K562 (cell line): ENCODE measurements around the gene PCDHGB5. TPM values are rescaled to one million over a fixed set of nuclear protein-coding genes. Genes with fewer than 3 reads are reported as not detected.

Experiments
- ATAC-seq: fragments of 200-7000 bp; cut with Tn5 transposase; 3 replicates; pipeline ENCODE4 v1.9.1; 2020; ENCODE audit warnings: moderate library complexity
- BruUV-seq: library from RNA; stranded (reverse); fragments of 400-500 nt; replicated peaks from 2 replicates; lab custom pipeline; 2021; lab: Mats Ljungman, UMichigan
- CTCF ChIA-PET: fragments of 300-600 bp; formaldehyde crosslinking; extraction: SDS; loops from one replicate; lab custom pipeline; 2021; ENCODE audit warnings: low intra/inter-chr PET ratio; lab: Yijun Ruan, JAX
- POLR2A ChIA-PET: fragments of 300-600, 350-650 bp; sonication (Branson Sonifier 250); formaldehyde crosslinking; extraction: SDS; loops from one replicate; lab custom pipeline; 2021; ENCODE audit warnings: antibody characterized with exemption, inconsistent platforms; lab: Yijun Ruan, JAX
- DNase-seq, 4 experiments: peaks; one replicate each; pipeline versions ENCODE4 v3.0.0 to v3.0.0-alpha.2; 2011 to 2018; ENCODE audit warnings: low spot score in 3 of 4, mixed read lengths in 3 of 4; ENCODE audit errors: extremely low read depth in 1 of 4
- FAIRE-seq: peaks from 2 replicates; lab custom pipeline; 2011; peaks lifted over from hg19 to GRCh38; lab: Jason Lieb, UNC
- H2AFZ ChIP-seq: 2 replicates; pipeline ENCODE4 v1.6.0; 2011; ENCODE audit warnings: low read depth, low read length, control low read depth, inconsistent platforms
- H3K27ac ChIP-seq: fragments of 200-600 bp; 3 replicates; pipeline ENCODE4 v1.8.0; 2011; ENCODE audit warnings: low read depth, mild to moderate bottlenecking, control low read depth, inconsistent platforms, low read length, moderate library complexity, mixed read lengths; ENCODE audit errors: extremely low read depth
- H3K27me3 ChIP-seq, 2 experiments: fragments of 300-600 bp in 1 of 2; 2 replicates in 1 of 2; 3 replicates in 1 of 2; pipeline versions ENCODE4 v1.6.0 to v1.8.0; 2011; ENCODE audit warnings: inconsistent platforms in 2 of 2, low read length in 2 of 2, mild to moderate bottlenecking in 1 of 2, mixed read lengths in 1 of 2, moderate library complexity in 1 of 2; ENCODE audit not compliant: control insufficient read depth in 2 of 2, insufficient read depth in 2 of 2
- H3K36me3 ChIP-seq: fragments of 300-600 bp; 3 replicates; pipeline ENCODE4 v1.8.0; 2011; ENCODE audit warnings: mild to moderate bottlenecking, low read length, inconsistent platforms; ENCODE audit not compliant: control insufficient read depth, insufficient read depth
- H3K4me1 ChIP-seq, 2 experiments: fragments of 200-600 bp in 1 of 2; replicated peaks in 1 of 2; 2 replicates in 1 of 2; 3 replicates in 1 of 2; pipeline versions ENCODE4 v1.5.1 to v1.8.0; 2011; ENCODE audit warnings: inconsistent platforms in 2 of 2, low read length in 2 of 2, mild to moderate bottlenecking in 1 of 2, mixed read lengths in 1 of 2, moderate library complexity in 1 of 2; ENCODE audit not compliant: control insufficient read depth in 2 of 2, insufficient read depth in 2 of 2
- H3K4me2 ChIP-seq: 2 replicates; pipeline ENCODE4 v1.6.1; 2011; ENCODE audit warnings: low read length, control low read depth, inconsistent platforms, mixed read lengths; ENCODE audit not compliant: insufficient read depth
- H3K4me3 ChIP-seq: fragments of 200-600 bp; sonication (generic), shearing (Covaris generic); 2 replicates; pipeline ENCODE4 v1.5.1; 2016; ENCODE audit warnings: control low read depth, inconsistent platforms
- H3K79me2 ChIP-seq: fragments of 200-600 bp; 3 replicates; pipeline ENCODE4 v1.8.0; 2011; ENCODE audit warnings: low read length, inconsistent platforms; ENCODE audit not compliant: control insufficient read depth, insufficient read depth
- H3K9ac ChIP-seq, 2 experiments: 2 replicates each; pipeline versions ENCODE4 v1.6.0 to v1.6.1; 2011; ENCODE audit warnings: low read depth in 2 of 2, low read length in 2 of 2, control low read depth in 1 of 2, inconsistent platforms in 1 of 2, mild to moderate bottlenecking in 1 of 2, mixed read lengths in 1 of 2; ENCODE audit not compliant: insufficient read depth in 1 of 2
- H3K9me1 ChIP-seq: one replicate; pipeline ENCODE4 v1.6.0; 2011; ENCODE audit warnings: inconsistent platforms, mild to moderate bottlenecking, low read length, moderate library complexity; ENCODE audit not compliant: control insufficient read depth, insufficient read depth
- H3K9me3 ChIP-seq: replicated peaks from 2 replicates; pipeline ENCODE4 v1.5.1; 2011; ENCODE audit warnings: low read depth, low read length, inconsistent platforms; ENCODE audit not compliant: control insufficient read depth, insufficient read depth
- H4K20me1 ChIP-seq: replicated peaks from 2 replicates; pipeline ENCODE4 v1.6.1; 2011; ENCODE audit warnings: low read length, inconsistent platforms, mixed read lengths; ENCODE audit not compliant: control insufficient read depth, insufficient read depth
- MIER1 ChIP-seq: fragments of 450-650 bp; IDR thresholded peaks from 2 replicates; pipeline ENCODE4 v1.6.1; 2016; ENCODE audit warnings: antibody characterized with exemption, mild to moderate bottlenecking, low read depth
- POLR2A ChIP-seq: fragments of 450-650 bp; conservative IDR thresholded peaks from 2 replicates; pipeline ENCODE4 v1.6.1; 2016
- SMARCC2 ChIP-seq: fragments of 450-650 bp; IDR thresholded peaks from 2 replicates; pipeline ENCODE4 v1.6.1; 2017; ENCODE audit warnings: antibody characterized with exemption, moderate library complexity, mild to moderate bottlenecking, low read depth
- WGBS: fragments of 100-300 bp; shearing (Covaris generic); methylation state at CpG from one replicate; pipeline ENCODE4 v1.1.6; 2016; ENCODE audit warnings: low coverage, mixed read lengths; ENCODE audit not compliant: insufficient coverage; ENCODE audit errors: missing lambda C conversion rate; 5-methylcytosine and 5-hydroxymethylcytosine counted together
- in situ Hi-C: fragments of 300-500 bp; cut with MboI; formaldehyde crosslinking; loops from 4 replicates; pipeline ENCODE4 v1.15.0; 2018; ENCODE audit warnings: inconsistent platforms, mixed read lengths
- intact Hi-C: fragments of 100-400 bp; cut with micrococcal nuclease; formaldehyde crosslinking; loops from 2 replicates; pipeline ENCODE4 v1.14.2; 2022
- polyA plus RNA-seq, 8 experiments: library from polyadenylated mRNA; depleted of rRNA in 4 of 8; stranded (reverse) in 5 of 8; unstranded in 3 of 8; fragments of >200 nt; fragmentation: Nextera tagmentation in 2 of 8; fragmentation: Illumina TruSeq in 1 of 8; extraction: Ambion mirVana in 2 of 8; extraction: Trizol in 1 of 8; gene quantifications; 2 replicates each; pipeline versions ENCODE4 v1.2.1 to v1.2.3, GENCODE V29; 2011 to 2014; ENCODE audit warnings: inconsistent platforms in 1 of 8, missing spikeins in 1 of 8
- total RNA-seq, 7 experiments: library from RNA; depleted of rRNA in 6 of 7; stranded (reverse); fragments of >200 nt in 6 of 7; fragmentation: Illumina TruSeq in 2 of 7; extraction: Trizol in 2 of 7; gene quantifications; 2 replicates each; pipeline versions ENCODE4 v1.2.1 to v1.2.3, GENCODE V29; 2011 to 2021; ENCODE audit warnings: low replicate concordance in 1 of 7
- TF ChIP-seq, protein P1 (sequence below), 2 experiments: fragments of 250-450 bp in 1 of 2; fragments of 450-650 bp in 1 of 2; sonication (Bioruptor Pico) in 1 of 2; IDR thresholded peaks; 2 replicates each; pipeline versions ENCODE4 v1.6.1 to v1.8.0; 2016 to 2021; ENCODE audit warnings: mild to moderate bottlenecking in 2 of 2, moderate library complexity in 2 of 2, missing compliant biosample characterization in 1 of 2, missing genetic modification characterization in 1 of 2
- TF ChIP-seq, protein P2 (sequence below): fragments of 250-450 bp; sonication (Bioruptor Pico); IDR thresholded peaks from 2 replicates; pipeline ENCODE4 v1.4.0; 2020
- TF ChIP-seq, protein P3 (sequence below): fragments of 250-450 bp; sonication (Bioruptor Pico); IDR thresholded peaks from 2 replicates; pipeline ENCODE4 v1.5.0; 2021; ENCODE audit warnings: mild to moderate bottlenecking, moderate library complexity
- TF ChIP-seq, protein P4 (sequence below), 3 experiments: fragments of 200-800 bp in 1 of 3; sonication (Bioruptor generic) in 1 of 3; sonication (generic) in 1 of 3; formaldehyde crosslinking in 1 of 3; IDR thresholded peaks; 2 replicates each; pipeline versions ENCODE4 v1.6.1 to v1.8.0; 2016 to 2022; ENCODE audit warnings: mild to moderate bottlenecking in 2 of 3, missing compliant biosample characterization in 2 of 3, missing genetic modification characterization in 2 of 3, missing genetic modification reagents in 1 of 3

PCDHGB5 gene
- total and polyA plus RNA-seq, 9 of the 15 experiments (the other 6 are each of a cell fraction or from before 2014, with no cell fraction given) = 0.05 to 0.29 (median 0.12) TPM; not detected in 2

- TF ChIP-seq, protein P1, sequence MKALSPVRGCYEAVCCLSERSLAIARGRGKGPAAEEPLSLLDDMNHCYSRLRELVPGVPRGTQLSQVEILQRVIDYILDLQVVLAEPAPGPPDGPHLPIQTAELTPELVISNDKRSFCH (CRISPR knock-in tag; IDR thresholded peaks at IDR 0.05) = no peak
- TF ChIP-seq, protein P1 (tag; IDR thresholded peaks at IDR 0.05) = no peak
- TF ChIP-seq, protein P2, sequence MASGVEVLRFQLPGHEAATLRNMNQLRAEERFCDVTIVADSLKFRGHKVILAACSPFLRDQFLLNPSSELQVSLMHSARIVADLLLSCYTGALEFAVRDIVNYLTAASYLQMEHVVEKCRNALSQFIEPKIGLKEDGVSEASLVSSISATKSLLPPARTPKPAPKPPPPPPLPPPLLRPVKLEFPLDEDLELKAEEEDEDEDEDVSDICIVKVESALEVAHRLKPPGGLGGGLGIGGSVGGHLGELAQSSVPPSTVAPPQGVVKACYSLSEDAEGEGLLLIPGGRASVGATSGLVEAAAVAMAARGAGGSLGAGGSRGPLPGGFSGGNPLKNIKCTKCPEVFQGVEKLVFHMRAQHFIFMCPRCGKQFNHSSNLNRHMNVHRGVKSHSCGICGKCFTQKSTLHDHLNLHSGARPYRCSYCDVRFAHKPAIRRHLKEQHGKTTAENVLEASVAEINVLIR (CRISPR knock-in tag) = no peak
- TF ChIP-seq, protein P3, sequence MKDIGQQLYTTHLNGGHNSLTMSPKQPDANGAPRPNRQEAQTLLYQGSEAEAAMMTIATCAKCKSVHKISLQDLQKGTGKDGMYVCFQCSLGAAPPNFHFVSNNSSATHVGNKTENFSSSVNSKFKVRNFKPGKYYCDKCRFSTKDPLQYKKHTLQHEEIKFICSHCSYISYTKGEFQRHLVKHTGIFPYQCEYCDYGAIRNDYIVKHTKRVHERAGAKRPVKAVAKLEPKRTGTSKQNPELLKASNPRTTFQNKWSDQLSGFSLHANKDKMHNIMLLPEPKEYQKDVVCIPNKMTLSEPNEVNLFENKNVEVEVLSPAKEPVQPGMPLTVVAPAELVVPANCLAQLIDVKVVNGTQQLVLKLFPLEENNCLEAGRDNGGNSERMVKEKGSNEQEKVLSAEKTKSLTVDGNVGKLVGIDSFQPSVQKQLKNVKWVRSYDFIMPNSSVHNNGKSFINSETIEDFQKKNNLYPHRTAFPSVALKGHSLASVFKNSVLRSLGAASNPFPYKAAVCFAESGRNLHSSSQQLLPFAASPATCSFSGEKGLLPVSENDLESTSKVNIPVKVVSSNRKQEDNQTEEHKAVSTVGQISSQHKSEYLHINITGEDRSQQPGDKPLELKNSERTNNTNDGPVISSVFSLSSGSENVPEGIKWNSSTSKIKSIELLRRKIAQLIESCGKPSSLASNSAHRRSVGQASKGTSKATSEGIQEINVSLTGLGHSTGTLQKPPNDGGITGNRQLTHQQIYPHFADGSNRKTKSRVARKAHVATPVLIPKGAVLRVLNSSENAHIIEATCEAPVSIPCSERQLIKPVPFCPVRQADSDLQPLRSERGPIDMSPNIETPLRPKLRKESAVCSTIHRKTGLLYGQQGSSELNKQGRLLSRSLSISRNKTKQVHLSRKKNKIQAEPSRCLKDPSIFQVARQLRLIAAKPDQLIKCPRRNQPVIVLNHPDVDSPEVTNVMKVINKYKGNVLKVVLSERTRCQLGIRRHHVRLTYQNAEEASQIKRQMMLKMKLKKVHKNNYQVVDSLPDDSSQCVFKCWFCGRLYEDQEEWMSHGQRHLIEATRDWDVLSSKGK (CRISPR knock-in tag) = no peak
- TF ChIP-seq POLR2A (no peak), SMARCC2 (no peak)
These were observed 36.3 kb downstream of the PCDHGB5 start (continued) for GRCh38 chr5:141434006-141434405.

- H2AFZ ChIP-seq = no peak overlapping the region
- no peaks in the 10 kb centered on the region for H3K9me3 ChIP-seq
- peaks cover 0 to 17% of the 10 kb centered on the region in 2 experiments; a peak in 2 of 5 replicates for H3K27me3 ChIP-seq
- in situ Hi-C loops (no loop called here), intact Hi-C loops (no loop called here)
- ChIA-PET POLR2A (no interaction called here), CTCF (no interaction called here)
- H4K20me1 ChIP-seq = no peaks in the 10 kb centered on the region
- H3K4me2 ChIP-seq = no peak overlapping the region
- DNase-seq = no peak
- no peak for FAIRE-seq
- no peak for TF ChIP-seq MIER1
- TF ChIP-seq, protein P4, sequence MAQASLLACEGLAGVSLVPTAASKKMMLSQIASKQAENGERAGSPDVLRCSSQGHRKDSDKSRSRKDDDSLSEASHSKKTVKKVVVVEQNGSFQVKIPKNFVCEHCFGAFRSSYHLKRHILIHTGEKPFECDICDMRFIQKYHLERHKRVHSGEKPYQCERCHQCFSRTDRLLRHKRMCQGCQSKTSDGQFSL (CRISPR knock-in tag; IDR thresholded peaks at IDR 0.05) = no peak
- TF ChIP-seq, protein P4 (tag; IDR thresholded peaks at IDR 0.05) = no peak
- H3K4me1 ChIP-seq = peaks cover 0 to 11% of the 10 kb centered on the region in 2 experiments; a peak in 2 of 5 replicates
- ATAC-seq = no peak
- WGBS = 0% methylated on average over 2 of the region's 2 CpGs
- no peaks in the 10 kb centered on the region for H3K9me1 ChIP-seq
- no peak overlapping the region for H3K4me3 ChIP-seq
- H3K79me2 ChIP-seq = no peaks in the 10 kb centered on the region
- H3K9ac ChIP-seq = no peak overlapping the region
- BruUV-seq = no TSS peak
- no peak overlapping the region for H3K27ac ChIP-seq
- H3K36me3 ChIP-seq = no peaks in the 10 kb centered on the region
These were observed 39.5 kb downstream of the PCDHGB5 start for GRCh38 chr5:141437221-141437620.
